NCI-H1092 (cell line): ENCODE data around the gene DLGAP3.
"Not testable (repeated sequence)": the region's sequence is repeated elsewhere in the genome, so short reads cannot be mapped to it uniquely, and the experiment has no call there.

Experiments
- DNase-seq: peaks from one replicate; lab custom pipeline; 2025; lab: John Stamatoyannopoulos, UW

The DLGAP3 gene, protein sequence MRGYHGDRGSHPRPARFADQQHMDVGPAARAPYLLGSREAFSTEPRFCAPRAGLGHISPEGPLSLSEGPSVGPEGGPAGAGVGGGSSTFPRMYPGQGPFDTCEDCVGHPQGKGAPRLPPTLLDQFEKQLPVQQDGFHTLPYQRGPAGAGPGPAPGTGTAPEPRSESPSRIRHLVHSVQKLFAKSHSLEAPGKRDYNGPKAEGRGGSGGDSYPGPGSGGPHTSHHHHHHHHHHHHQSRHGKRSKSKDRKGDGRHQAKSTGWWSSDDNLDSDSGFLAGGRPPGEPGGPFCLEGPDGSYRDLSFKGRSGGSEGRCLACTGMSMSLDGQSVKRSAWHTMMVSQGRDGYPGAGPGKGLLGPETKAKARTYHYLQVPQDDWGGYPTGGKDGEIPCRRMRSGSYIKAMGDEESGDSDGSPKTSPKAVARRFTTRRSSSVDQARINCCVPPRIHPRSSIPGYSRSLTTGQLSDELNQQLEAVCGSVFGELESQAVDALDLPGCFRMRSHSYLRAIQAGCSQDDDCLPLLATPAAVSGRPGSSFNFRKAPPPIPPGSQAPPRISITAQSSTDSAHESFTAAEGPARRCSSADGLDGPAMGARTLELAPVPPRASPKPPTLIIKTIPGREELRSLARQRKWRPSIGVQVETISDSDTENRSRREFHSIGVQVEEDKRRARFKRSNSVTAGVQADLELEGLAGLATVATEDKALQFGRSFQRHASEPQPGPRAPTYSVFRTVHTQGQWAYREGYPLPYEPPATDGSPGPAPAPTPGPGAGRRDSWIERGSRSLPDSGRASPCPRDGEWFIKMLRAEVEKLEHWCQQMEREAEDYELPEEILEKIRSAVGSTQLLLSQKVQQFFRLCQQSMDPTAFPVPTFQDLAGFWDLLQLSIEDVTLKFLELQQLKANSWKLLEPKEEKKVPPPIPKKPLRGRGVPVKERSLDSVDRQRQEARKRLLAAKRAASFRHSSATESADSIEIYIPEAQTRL

GRCh38 chr1:34929497-34929852, at the start of gene DLGAP3:
DLGAP3 (minus strand) TSS chr1:34929650; CDS start chr1:34905383, 24,267 bp downstream.
- DNase-seq: peak; percentile 49

DNA sequence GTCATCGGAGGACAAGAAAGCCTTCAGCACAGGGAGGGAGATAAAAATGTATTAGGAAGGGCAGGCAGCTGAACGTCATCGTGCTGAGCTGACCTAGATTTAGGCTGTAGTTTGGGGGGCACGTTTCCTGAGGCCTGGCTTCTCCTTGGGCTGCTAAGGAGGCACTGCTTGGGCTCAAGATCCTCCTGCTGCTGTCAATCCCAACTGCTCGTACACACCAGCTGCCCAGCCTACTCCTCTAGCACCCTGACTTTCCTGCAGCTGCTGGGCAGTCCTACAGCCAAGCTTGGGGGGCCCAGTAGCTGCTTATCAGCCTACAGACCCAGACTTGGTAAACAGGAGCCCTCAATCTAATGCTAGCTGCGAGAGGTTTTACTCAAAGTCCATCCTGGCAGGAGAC, 49.5 kb upstream of the DLGAP3 start:
- DNase-seq: no peak

DNA sequence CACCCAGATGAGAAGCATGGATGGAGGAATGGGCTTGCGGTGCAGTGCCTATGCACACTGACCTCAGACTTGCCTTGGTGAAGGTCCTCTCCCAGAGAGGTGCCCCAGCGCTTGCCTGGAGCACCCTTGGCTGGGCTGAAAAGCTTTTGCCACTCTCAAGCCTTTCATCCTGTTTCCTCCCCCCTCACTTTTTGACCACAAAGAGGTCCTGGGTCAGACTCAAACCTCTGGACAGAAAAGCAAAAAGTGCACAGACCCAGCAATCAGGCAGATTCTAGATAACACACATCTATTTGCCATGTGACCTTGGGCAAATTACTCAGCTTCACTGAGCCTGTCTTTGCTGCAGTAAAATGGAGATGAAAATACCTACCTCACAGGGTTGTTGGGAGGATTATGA, 48.4 kb upstream of the DLGAP3 start:
- no peak for DNase-seq

- DNase-seq: no peak
Observed at GRCh38 chr1:34977210-34977471, 47.7 kb upstream of the DLGAP3 start.

DNA sequence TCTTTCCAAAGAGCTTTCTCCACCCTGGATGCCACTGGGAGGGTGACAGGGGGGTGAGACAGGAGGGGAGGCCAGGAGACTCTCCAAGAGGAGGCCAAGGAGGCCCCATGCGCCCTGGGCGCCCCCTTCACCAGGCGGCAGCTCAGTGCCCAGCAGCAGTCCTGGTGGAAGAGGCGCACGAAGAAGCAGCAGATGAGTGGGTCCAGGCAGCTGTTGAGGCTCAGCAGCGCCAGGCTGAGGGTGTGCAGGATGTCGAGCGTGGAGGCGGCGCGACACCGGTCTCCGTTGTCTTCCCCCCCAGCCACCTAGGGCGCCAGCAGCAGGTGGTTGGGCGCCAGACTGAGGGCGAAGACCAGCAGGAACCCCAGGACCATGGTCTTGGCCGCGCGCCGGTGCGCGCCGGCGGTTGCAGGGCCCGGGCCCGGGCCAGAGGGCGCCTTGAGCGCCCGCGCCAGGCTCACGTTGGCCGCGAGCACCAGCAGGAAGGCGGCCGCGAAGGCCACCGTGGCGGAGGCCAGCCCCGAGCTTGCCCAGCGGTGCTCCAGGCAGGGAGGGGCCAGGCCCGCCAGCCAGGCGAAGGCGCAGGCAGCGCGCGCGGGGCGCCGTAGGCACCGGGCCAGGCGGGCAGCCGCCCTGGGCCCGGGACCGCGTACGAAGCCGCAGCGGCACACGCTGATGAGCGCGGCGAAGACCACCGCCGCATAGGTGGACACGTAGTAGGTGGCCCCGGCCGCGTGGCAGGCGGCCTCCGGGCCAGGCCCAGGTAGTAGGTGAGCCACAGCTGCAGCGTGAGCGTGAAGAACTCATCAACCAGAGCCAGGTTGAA, 47.1 kb upstream of the DLGAP3 start:
- DNase-seq: no peak

DNA sequence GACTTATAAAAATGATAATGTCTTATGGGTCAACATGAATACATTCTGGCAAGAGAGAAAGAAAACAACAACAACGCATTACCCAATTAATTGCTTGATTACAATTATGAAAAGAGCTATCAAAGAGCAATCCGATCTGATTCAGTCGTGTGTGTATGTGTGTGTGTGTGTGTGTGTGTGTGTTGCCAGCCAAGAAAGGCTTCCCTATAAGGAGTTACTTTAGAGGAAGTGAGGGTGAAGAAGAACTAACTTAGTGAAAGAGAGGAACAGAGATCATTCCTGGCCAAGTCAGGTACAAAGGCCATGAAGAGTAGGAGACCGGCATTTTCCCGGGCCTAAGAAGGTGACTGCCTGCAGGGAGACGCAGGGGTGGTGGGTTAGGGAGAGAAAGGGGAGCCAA, 46.3 kb upstream of the DLGAP3 start:
- DNase-seq: no peak

DNA sequence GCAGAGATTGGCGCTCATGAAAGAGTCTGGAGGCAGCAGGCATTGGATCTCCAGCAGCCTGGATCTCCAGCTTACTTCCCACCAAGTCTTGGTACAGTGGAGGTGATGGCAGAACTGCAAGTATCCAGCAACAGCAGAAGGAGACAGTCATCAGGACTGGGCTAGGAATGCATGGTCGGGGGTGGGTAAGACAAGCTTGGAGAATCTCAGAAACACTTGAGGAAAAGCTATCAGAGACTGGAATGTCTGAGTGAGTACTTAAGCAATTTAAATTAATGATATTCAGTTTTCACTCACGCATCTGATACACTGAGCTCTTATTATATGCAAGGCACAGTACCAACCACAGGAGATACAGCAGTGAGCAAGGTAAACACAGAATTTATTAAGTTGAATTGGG, 45.9 kb upstream of the DLGAP3 start:
- DNase-seq: no peak

DNA sequence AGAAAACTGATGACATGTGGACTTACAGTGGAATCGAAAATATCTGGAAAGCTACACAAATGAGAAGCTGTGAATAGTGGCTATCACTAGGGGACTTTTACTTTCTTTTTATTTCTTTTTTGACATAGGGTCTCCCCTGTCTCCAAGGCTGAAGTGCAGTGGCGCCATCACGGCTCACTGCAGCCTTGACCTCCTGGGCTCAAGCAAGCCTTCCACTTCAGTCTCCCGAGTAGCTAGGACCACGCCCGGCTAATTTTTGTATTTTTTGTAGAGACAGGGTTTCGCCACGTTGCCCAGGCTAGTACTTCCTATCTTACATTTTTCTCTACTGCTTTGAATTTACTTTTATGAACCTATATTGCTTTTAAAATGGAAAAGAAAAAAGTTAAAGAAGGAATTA, 45.2 kb upstream of the DLGAP3 start:
- no peak for DNase-seq

DNA sequence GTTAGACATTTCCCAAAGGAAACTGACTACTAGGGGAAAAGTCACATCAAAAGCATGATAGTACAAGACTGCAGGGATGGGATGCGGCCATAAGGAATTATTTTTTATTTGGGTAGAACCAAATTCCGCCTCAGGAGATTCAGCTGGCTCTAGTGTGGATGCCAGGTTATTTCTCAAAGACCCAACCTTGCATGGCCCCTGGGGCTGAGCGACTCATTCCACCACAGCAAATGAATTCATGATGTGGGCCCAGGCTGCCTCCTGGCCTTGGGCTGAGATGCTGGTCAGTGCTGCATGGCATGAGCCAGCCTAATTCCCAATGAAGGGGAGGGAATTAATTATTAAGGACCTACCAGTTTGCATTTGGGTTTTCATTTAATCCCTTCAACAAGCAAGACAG, 43.9 kb upstream of the DLGAP3 start:
- no peak for DNase-seq

DNA sequence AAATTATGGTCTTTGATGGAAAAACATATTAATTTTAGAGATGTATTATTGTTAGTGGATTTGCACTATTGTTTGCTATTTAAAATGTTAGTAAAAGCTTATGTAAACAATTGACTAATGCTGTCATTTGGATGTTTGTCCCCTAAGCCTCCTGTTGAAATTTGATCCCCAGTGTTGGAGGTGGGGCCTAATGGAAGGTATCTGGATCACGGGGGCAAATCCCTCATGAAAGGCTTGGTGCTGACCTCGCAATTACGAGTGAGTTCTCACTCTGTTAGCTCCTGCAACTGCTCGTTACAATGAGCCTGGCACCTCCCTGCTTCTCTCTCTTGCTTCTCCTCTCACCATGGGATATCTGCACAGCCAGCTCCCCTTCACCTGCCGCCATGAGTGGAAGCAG, 41.4 kb upstream of the DLGAP3 start:
- no peak for DNase-seq

DNA sequence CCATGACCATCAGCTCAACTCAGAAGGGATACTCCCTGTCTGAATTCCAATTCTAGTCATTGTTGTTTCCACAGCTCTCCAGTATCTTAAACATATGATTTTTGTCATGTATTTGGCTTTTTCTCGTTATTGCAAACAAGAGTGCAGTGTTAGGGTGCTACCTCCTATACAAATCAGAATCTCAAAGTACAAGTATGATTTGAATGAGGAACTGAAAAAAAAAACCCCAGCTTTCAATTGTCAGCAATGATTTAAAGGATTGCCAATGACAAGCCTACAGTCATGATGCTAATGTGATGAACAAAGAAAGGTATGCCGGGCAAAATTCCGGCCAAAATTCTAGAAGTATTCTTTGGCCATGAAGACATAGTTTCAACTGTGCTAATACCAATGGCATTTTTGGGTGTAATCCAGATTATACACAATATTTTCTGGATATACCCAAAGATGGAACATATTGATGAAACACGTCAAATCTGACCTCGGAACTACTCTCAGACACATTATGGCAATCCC, 40.8 kb upstream of the DLGAP3 start:
- no peak for DNase-seq

DNA sequence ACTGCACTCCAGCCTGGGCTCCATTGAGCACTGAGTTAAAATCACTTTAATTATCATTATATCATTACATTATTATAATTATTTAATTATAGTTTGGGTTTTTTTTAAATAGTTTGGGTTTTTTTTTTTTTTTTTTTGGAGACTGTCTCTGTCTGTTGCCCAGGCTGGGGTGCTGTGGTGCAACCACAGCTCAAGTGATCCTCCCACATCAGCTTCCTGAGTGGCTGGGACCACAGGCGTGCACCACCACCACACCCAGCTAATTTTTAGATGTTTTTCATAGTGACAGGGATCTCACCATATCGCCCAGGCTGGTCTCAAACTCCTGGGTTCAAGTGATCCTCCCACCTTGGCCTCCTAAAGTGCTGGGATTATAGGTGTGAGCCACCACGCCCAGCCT, 38.8 kb upstream of the DLGAP3 start:
- not testable (repeated sequence) for DNase-seq

DNA sequence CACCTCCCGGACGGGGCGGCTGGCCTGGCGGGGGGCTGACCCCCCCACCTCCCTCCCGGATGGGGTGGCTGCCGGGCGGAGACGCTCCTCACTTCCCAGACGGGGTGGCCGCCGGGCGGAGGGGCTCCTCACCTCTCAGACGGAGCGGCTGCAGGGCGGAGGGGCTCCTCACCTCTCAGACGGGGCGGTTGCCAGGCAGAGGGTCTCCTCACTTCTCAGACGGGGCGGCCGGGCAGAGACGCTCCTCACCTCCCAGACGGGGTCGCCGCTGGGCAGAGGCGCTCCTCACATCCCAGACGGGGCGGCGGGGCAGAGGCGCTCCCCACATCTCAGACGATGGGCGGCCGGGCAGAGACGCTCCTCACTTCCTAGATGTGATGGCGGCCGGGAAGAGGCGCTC, 38.2 kb upstream of the DLGAP3 start:
- not testable (repeated sequence) for DNase-seq

- DNase-seq: no peak
Observed at GRCh38 chr1:34965597-34965996, 36.1 kb upstream of the DLGAP3 start.

DNA sequence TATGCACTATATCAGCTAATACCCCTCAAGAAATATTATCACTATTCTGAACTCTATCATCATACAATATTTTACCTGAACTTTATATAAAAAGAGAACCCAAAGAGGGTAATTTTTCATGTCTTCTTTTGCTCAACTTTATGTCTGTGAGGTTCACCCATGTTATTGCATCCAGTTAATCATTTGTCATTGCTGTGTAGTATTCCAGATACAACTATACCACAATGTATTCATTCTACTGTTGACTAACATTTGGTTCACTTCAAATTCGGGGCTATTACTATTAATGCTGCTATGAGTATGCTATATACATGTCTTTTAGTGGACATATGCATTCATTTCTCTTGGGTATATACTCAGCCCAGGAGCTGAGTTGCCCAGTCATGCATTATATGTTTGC, 21.0 kb upstream of the DLGAP3 start:
- no peak for DNase-seq

- not testable (repeated sequence) for DNase-seq
Observed at GRCh38 chr1:34948739-34949138, 19.3 kb upstream of the DLGAP3 start.

GRCh38 chr1:34947641-34948314, 18.3 kb upstream of the DLGAP3 start:
- not testable (repeated sequence) for DNase-seq

- no peak for DNase-seq
Observed at GRCh38 chr1:34946211-34946610, 16.8 kb upstream of the DLGAP3 start.

DNA sequence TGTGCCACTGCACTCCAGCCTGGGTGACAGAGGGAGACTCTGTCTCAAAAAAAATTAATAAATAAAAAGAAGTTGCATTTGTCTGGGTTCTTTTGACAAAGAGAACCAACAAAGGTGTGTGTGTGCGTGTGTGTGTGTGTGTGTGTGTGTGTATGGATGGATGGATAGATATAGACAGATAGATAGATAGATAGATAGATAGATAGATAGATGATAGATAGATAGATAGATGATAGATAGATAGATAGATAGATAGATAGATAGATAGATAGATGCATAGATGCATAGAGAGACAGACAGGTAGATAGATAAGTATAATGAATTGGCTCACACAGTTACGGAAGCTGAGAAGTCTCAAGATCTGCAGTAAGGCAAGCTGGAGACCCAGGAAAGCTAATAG, 12.3 kb upstream of the DLGAP3 start:
- DNase-seq: not testable (repeated sequence)

DNA sequence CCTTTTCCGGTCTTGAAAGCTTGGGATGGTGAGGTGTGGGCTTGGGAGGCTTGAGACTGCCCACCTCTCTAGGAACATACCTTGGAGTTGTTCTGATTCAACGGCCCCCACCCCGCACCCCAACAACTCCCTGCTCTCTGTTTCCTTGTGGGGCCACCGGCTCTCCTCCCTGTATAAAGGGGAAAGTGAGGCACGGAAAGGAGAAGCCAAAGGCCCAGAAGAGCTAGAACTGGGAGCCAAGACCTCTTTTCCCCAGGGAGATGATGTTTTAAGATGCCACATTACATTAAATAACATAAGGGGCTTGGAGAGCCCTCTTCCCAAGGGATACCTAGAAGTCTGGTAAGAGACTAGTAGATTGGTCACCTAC, 1.2 kb upstream of the DLGAP3 start:
- DNase-seq: no peak

- no peak for DNase-seq
Observed at GRCh38 chr1:34929853-34930701, 627 bp upstream of the DLGAP3 start.
